Activated CD4-positive, alpha-beta T cell treated with anti-CD3 and anti-CD28 coated beads, Interleukin-2, amount 50 U/mL, for 48 hours (primary cell): Measurements from ENCODE around the gene AKAP3.
A peak's percentile ranks its signal among the peaks of the same experiment; 100 is the strongest.

Experiments used
- DNase-seq, 2 experiments: peaks; one replicate each; pipeline ENCODE4 v3.0.0-alpha.2; 2020

AKAP3 gene

GRCh38 chr12:4648501-4649357 lies at the start of gene AKAP3, which contains the start of gene NDUFA9:
TSS of gene AKAP3 (minus strand) at chr12:4649051. CDS start at chr12:4638196, 10,855 bp downstream.
TSS of gene NDUFA9 (plus strand) at chr12:4649114. CDS start at chr12:4649127, 13 bp downstream.
- DNase-seq, result peak; percentile 78 to 83

GRCh38 chr12:4690760-4691159 lies 41.9 kb upstream of the AKAP3 start:
- DNase-seq, result no peak

GRCh38 chr12:4685317-4685716 lies 36.5 kb upstream of the AKAP3 start:
- DNase-seq, result no peak

GRCh38 chr12:4681732-4682131 lies 32.9 kb upstream of the AKAP3 start:
- DNase-seq, result no peak

- no peak for DNase-seq
These were observed 30.9 kb upstream of the AKAP3 start for GRCh38 chr12:4679711-4680110.

GRCh38 chr12:4665236-4665635 lies 16.4 kb upstream of the AKAP3 start:
- no peak for DNase-seq

GRCh38 chr12:4663971-4664505 lies 15.2 kb upstream of the AKAP3 start:
- DNase-seq, result no peak

- DNase-seq, result no peak
These were observed 4.8 kb upstream of the AKAP3 start for GRCh38 chr12:4653691-4654090.

GRCh38 chr12:4653257-4653656 lies 4.4 kb upstream of the AKAP3 start:
- DNase-seq, result no peak

- no peak for DNase-seq
These were observed 459 bp upstream of the AKAP3 start for GRCh38 chr12:4649358-4649661.

- DNase-seq, result no peak
These were observed 749 bp downstream of the AKAP3 start for GRCh38 chr12:4648104-4648500.

GRCh38 chr12:4645023-4645422 lies 3.8 kb downstream of the AKAP3 start:
- DNase-seq, result no peak

- no peak for DNase-seq
These were observed 5.1 kb downstream of the AKAP3 start for GRCh38 chr12:4643747-4644146.

- no peak for DNase-seq
These were observed 18.6 kb downstream of the AKAP3 start for GRCh38 chr12:4630262-4630661.

GRCh38 chr12:4628406-4628805 lies 20.4 kb downstream of the AKAP3 start:
- no peak for DNase-seq

- no peak for DNase-seq
These were observed 22.3 kb downstream of the AKAP3 start for GRCh38 chr12:4626543-4626942.

GRCh38 chr12:4621511-4621910 lies 27.3 kb downstream of the AKAP3 start:
- no peak for DNase-seq

- no peak for DNase-seq
These were observed 33.2 kb downstream of the AKAP3 start for GRCh38 chr12:4615667-4616066.

- no peak for DNase-seq
These were observed 38.4 kb downstream of the AKAP3 start for GRCh38 chr12:4610481-4610880.

GRCh38 chr12:4609071-4609470 lies 39.8 kb downstream of the AKAP3 start:
- DNase-seq, result no peak

GRCh38 chr12:4607056-4607455 lies 41.8 kb downstream of the AKAP3 start:
- no peak for DNase-seq

GRCh38 chr12:4604684-4605193 lies 44.1 kb downstream of the AKAP3 start:
- peak; percentile 77 to 84 for DNase-seq

GRCh38 chr12:4603946-4604345 lies 44.9 kb downstream of the AKAP3 start:
- DNase-seq, result no peak

GRCh38 chr12:4603421-4603820 lies 45.4 kb downstream of the AKAP3 start:
- DNase-seq, result no peak

- DNase-seq, result no peak
These were observed 53.0 kb downstream of the AKAP3 start for GRCh38 chr12:4595881-4596280.
